ENCODE data around the gene ATG2B. TPM values are rescaled to one million over a fixed set of nuclear protein-coding genes. Genes with fewer than 3 reads are reported as not detected.

Gene ATG2B
- total and polyA plus RNA-seq, 2 donors (not counting 3 experiments of a cell fraction or from before 2014, with no cell fraction given): 5.9 to 17.8 TPM

DNA sequence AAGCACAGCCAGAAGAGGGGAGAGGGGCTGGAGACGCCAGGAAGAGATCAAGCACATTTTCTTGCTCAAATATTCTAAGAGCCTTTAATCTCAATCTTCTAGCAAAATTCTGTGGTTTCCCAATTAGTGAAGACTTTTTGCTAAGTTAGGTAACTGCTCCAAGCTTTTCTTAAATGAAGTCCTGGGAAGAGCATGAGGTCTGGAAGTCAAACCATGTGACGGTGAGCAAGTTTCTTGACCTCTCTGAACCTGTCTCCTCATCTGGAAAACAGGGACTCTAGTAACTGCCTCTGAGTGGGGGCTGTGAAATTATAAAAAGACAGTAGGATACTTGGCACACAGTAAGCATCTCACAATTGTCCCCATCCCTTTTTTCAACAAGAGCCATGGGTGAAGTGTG, 83.0 kb downstream of the ATG2B start:
- CTCF ChIA-PET: no interaction called here
- no peak for FAIRE-seq

More for the DNA sequence above, 83.0 kb downstream of the ATG2B start:
- H3K9me1 ChIP-seq (replicated peaks; ENCODE audit: control insufficient read depth, extremely low read depth, insufficient read depth, low read length): no peaks in the 10 kb centered on the region
- H3K27ac ChIP-seq (ENCODE audit: insufficient read depth, low read depth, low read length): no peak overlapping the region
- H3K79me2 ChIP-seq (ENCODE audit: control insufficient read depth, insufficient read depth, low read length): no peaks in the 10 kb centered on the region
- no peaks in the 10 kb centered on the region for H3K9me3 ChIP-seq (replicated peaks; ENCODE audit: control insufficient read depth, insufficient read depth, low read length)
- no peaks in the 10 kb centered on the region for H3K4me1 ChIP-seq (ENCODE audit: control insufficient read depth, extremely low read depth, insufficient read depth, low read length)
- intact Hi-C loops (cut with micrococcal nuclease) (no loop called here), dilution Hi-C loops (cut with MboI; ENCODE audit: extremely low pct_ligation_motif_present, low sequenced_read_pairs) (no loop called here)
- H2AFZ ChIP-seq (ENCODE audit: low read depth, low read length): no peak overlapping the region
- no peaks in the 10 kb centered on the region for H3K36me3 ChIP-seq (ENCODE audit: control insufficient read depth in 2 of 2, extremely low read depth in 1 of 2, insufficient read depth in 2 of 2, low read length in 2 of 2)
- TF ChIP-seq MYC (IDR thresholded peaks at IDR 0.05; ENCODE audit: low read depth, low read length) (no peak), POLR2AphosphoS5 (IDR thresholded peaks at IDR 0.05; ENCODE audit: insufficient read depth, low read depth, low read length) (no peak), FOS (IDR thresholded peaks at IDR 0.05; ENCODE audit: borderline replicate concordance, insufficient read depth, low read length) (no peak), EZH2 (IDR thresholded peaks at IDR 0.05; ENCODE audit: borderline replicate concordance, low read depth, low read length, severe bottlenecking) (no peak), GATA2 (IDR thresholded peaks at IDR 0.05; ENCODE audit: insufficient read depth, insufficient read length, low read depth, low read length) (no peak), POLR2A (IDR thresholded peaks at IDR 0.05; ENCODE audit: low read depth, low read length) (no peak), JUN (IDR thresholded peaks at IDR 0.05; ENCODE audit: borderline replicate concordance, insufficient read depth, insufficient read length, low read depth) (no peak)
- TF ChIP-seq, protein P1, sequence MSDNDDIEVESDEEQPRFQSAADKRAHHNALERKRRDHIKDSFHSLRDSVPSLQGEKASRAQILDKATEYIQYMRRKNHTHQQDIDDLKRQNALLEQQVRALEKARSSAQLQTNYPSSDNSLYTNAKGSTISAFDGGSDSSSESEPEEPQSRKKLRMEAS (IDR thresholded peaks at IDR 0.05; ENCODE audit: insufficient read depth, insufficient read length): no peak
- TF ChIP-seq, protein P2, sequence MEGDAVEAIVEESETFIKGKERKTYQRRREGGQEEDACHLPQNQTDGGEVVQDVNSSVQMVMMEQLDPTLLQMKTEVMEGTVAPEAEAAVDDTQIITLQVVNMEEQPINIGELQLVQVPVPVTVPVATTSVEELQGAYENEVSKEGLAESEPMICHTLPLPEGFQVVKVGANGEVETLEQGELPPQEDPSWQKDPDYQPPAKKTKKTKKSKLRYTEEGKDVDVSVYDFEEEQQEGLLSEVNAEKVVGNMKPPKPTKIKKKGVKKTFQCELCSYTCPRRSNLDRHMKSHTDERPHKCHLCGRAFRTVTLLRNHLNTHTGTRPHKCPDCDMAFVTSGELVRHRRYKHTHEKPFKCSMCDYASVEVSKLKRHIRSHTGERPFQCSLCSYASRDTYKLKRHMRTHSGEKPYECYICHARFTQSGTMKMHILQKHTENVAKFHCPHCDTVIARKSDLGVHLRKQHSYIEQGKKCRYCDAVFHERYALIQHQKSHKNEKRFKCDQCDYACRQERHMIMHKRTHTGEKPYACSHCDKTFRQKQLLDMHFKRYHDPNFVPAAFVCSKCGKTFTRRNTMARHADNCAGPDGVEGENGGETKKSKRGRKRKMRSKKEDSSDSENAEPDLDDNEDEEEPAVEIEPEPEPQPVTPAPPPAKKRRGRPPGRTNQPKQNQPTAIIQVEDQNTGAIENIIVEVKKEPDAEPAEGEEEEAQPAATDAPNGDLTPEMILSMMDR (IDR thresholded peaks at IDR 0.05; ENCODE audit: extremely low read depth in 1 of 2, insufficient read depth in 1 of 2, low read depth in 1 of 2, low read length in 2 of 2): no peak
- no peaks in the 10 kb centered on the region for H4K20me1 ChIP-seq (replicated peaks; ENCODE audit: control insufficient read depth, extremely low read depth, insufficient read depth, low read length)
- no peak for DNase-seq (ENCODE audit: low read depth, low spot score)
- H3K4me2 ChIP-seq (ENCODE audit: insufficient read depth, low read length): no peak overlapping the region
- no peak overlapping the region for H3K4me3 ChIP-seq (replicated peaks in 1 of 3; ENCODE audit: insufficient read depth in 1 of 3, low read depth in 1 of 3, low read length in 3 of 3)
- POLR2A ChIA-PET: no interaction called here
- no TSS peak for BruUV-seq (replicated peaks)
- H3K9ac ChIP-seq (replicated peaks; ENCODE audit: extremely low read depth, insufficient read depth, low read length): no peak overlapping the region
- H3K27me3 ChIP-seq (ENCODE audit: control insufficient read depth in 2 of 2, insufficient read depth in 2 of 2, low read length in 2 of 2): no peaks in the 10 kb centered on the region

All from endothelial cell of umbilical vein (primary cell).